H9 (cell line): ENCODE data around the gene FBN1. TPM values are rescaled to one million over a fixed set of nuclear protein-coding genes. Genes with fewer than 3 reads are reported as not detected.

Source experiments
- DNase-seq: peaks from one replicate; pipeline ENCODE4 v3.0.0-alpha.2; 2017
- H2AFZ ChIP-seq: one replicate; pipeline ENCODE4 v1.6.1; 2013; ENCODE audit warnings: mild to moderate bottlenecking, low read length, control low read depth, moderate library complexity
- H2AK5ac ChIP-seq: 2 replicates; pipeline ENCODE4 v1.6.1; 2013; ENCODE audit warnings: low read length, control low read depth, mixed read lengths; ENCODE audit not compliant: insufficient read length
- H2BK120ac ChIP-seq: one replicate; pipeline ENCODE4 v1.6.1; 2013; ENCODE audit warnings: low read depth, mild to moderate bottlenecking, low read length, control low read depth, inconsistent platforms; ENCODE audit not compliant: poor library complexity, severe bottlenecking
- H2BK12ac ChIP-seq: 2 replicates; pipeline ENCODE4 v1.6.1; 2013; ENCODE audit warnings: low read length, control low read depth, mixed read lengths, low read depth; ENCODE audit not compliant: insufficient read length
- H2BK15ac ChIP-seq: 2 replicates; pipeline ENCODE4 v1.6.1; 2013; ENCODE audit warnings: low read depth, low read length, control low read depth
- H2BK20ac ChIP-seq: one replicate; pipeline ENCODE4 v1.6.1; 2013; ENCODE audit warnings: low read depth, mild to moderate bottlenecking, low read length, control low read depth, inconsistent platforms; ENCODE audit not compliant: poor library complexity, severe bottlenecking
- H2BK5ac ChIP-seq: 2 replicates; pipeline ENCODE4 v1.6.1; 2013; ENCODE audit warnings: low read length, control low read depth, mixed read lengths; ENCODE audit not compliant: insufficient read length
- H3K14ac ChIP-seq: 2 replicates; pipeline ENCODE4 v1.6.1; 2013; ENCODE audit warnings: low read length, control low read depth; ENCODE audit not compliant: insufficient read depth
- H3K18ac ChIP-seq: 2 replicates; pipeline ENCODE4 v1.6.1; 2013; ENCODE audit warnings: low read depth, mild to moderate bottlenecking, mixed read lengths, low read length, control low read depth; ENCODE audit not compliant: insufficient read length
- H3K23ac ChIP-seq: 2 replicates; pipeline ENCODE4 v1.6.1; 2013; ENCODE audit warnings: low read length, control low read depth, mixed read lengths, low read depth; ENCODE audit not compliant: insufficient read length
- H3K23me2 ChIP-seq: 2 replicates; pipeline ENCODE4 v1.6.1; 2013; ENCODE audit warnings: low read depth, mild to moderate bottlenecking, mixed read lengths, low read length, control low read depth; ENCODE audit not compliant: insufficient read length, poor library complexity, severe bottlenecking
- H3K27ac ChIP-seq: 2 replicates; pipeline ENCODE4 v1.5.1; 2013; ENCODE audit warnings: low read length, control low read depth, mixed read lengths, low read depth; ENCODE audit not compliant: insufficient read length
- H3K27me3 ChIP-seq: 2 replicates; pipeline ENCODE4 v1.6.1; 2013; ENCODE audit warnings: low read length, control low read depth, inconsistent platforms; ENCODE audit not compliant: insufficient read depth
- H3K4ac ChIP-seq: 2 replicates; pipeline ENCODE4 v1.6.1; 2013; ENCODE audit warnings: low read depth, mild to moderate bottlenecking, control low read depth, inconsistent platforms, low read length, moderate library complexity
- H3K4me1 ChIP-seq: 2 replicates; pipeline ENCODE4 v1.6.1; 2013; ENCODE audit warnings: low read length, control low read depth, inconsistent platforms; ENCODE audit not compliant: insufficient read depth
- H3K4me2 ChIP-seq: 2 replicates; pipeline ENCODE4 v1.6.1; 2013; ENCODE audit warnings: low read length, control low read depth, mixed read lengths; ENCODE audit not compliant: insufficient read length, insufficient read depth
- H3K56ac ChIP-seq: 2 replicates; pipeline ENCODE4 v1.6.1; 2013; ENCODE audit warnings: low read depth, mild to moderate bottlenecking, mixed read lengths, low read length, control low read depth; ENCODE audit not compliant: insufficient read length
- H3K79me1 ChIP-seq: 2 replicates; pipeline ENCODE4 v1.6.1; 2013; ENCODE audit warnings: low read depth, mild to moderate bottlenecking, moderate library complexity, low read length, control low read depth, inconsistent platforms; ENCODE audit not compliant: insufficient read depth, poor library complexity, severe bottlenecking
- H3K79me2 ChIP-seq: 2 replicates; pipeline ENCODE4 v1.6.1; 2013; ENCODE audit warnings: low read length, control low read depth, inconsistent platforms; ENCODE audit not compliant: insufficient read depth
- H3K9ac ChIP-seq: 2 replicates; pipeline ENCODE4 v1.6.1; 2013; ENCODE audit warnings: low read length, control low read depth, mixed read lengths; ENCODE audit not compliant: insufficient read length; ENCODE audit errors: extremely low read depth
- H3K9me3 ChIP-seq: one replicate; pipeline ENCODE4 v1.6.1; 2013; ENCODE audit warnings: low read depth, low read length, inconsistent platforms; ENCODE audit not compliant: control insufficient read depth
- H3T11ph ChIP-seq: one replicate; pipeline ENCODE4 v1.6.1; 2013; ENCODE audit warnings: mild to moderate bottlenecking, low read length, control low read depth, inconsistent platforms
- H4K20me1 ChIP-seq: one replicate; pipeline ENCODE4 v1.6.1; 2013; ENCODE audit not compliant: control insufficient read depth, insufficient read length, insufficient read depth
- H4K5ac ChIP-seq: 2 replicates; pipeline ENCODE4 v1.6.1; 2013; ENCODE audit warnings: low read depth, mild to moderate bottlenecking, mixed read lengths, low read length, control low read depth; ENCODE audit not compliant: insufficient read length
- H4K8ac ChIP-seq: replicated peaks from 2 replicates; pipeline ENCODE4 v1.6.1; 2013; ENCODE audit warnings: low read length, control low read depth, mixed read lengths, low read depth; ENCODE audit not compliant: insufficient read length
- H4K91ac ChIP-seq: 2 replicates; pipeline ENCODE4 v1.6.1; 2013; ENCODE audit warnings: low read depth, mild to moderate bottlenecking, moderate library complexity, mixed read lengths, low read length, control low read depth; ENCODE audit not compliant: insufficient read length
- H3K27ac Mint-ChIP-seq, 3 experiments: 2 replicates in 2 of 3; 3 replicates in 1 of 3; pipeline ENCODE4 v1.8.0; 2020 to 2021; ENCODE audit warnings: mixed read lengths in 3 of 3, mild to moderate bottlenecking in 1 of 3, moderate library complexity in 1 of 3
- H3K27me3 Mint-ChIP-seq: 2 replicates; pipeline ENCODE4 v1.8.0; 2021; ENCODE audit warnings: low read depth, mild to moderate bottlenecking, moderate library complexity, mixed read lengths
- H3K36me3 Mint-ChIP-seq, 3 experiments: 2 replicates in 2 of 3; 3 replicates in 1 of 3; pipeline ENCODE4 v1.8.0; 2020 to 2021; ENCODE audit warnings: low read depth in 3 of 3, mixed read lengths in 3 of 3; ENCODE audit not compliant: insufficient read depth in 1 of 3
- H3K4me1 Mint-ChIP-seq, 2 experiments: 2 replicates each; pipeline ENCODE4 v1.8.0; 2020; ENCODE audit warnings: mixed read lengths in 2 of 2
- H3K4me3 Mint-ChIP-seq, 2 experiments: 2 replicates in 1 of 2; 3 replicates in 1 of 2; pipeline ENCODE4 v1.8.0; 2020 to 2021; ENCODE audit warnings: mild to moderate bottlenecking in 2 of 2, mixed read lengths in 2 of 2, moderate library complexity in 1 of 2
- H3K9me3 Mint-ChIP-seq, 2 experiments: 2 replicates in 1 of 2; 3 replicates in 1 of 2; pipeline ENCODE4 v1.8.0; 2020; ENCODE audit warnings: mild to moderate bottlenecking in 2 of 2, mixed read lengths in 2 of 2, moderate library complexity in 1 of 2
- CTCF ChIP-seq: fragments of 200-600 bp; sonication (generic); conservative IDR thresholded peaks from 3 replicates; pipeline ENCODE4 v1.8.0; 2021; ENCODE audit warnings: antibody characterized with exemption, mild to moderate bottlenecking
- WGBS: extraction: QIAGEN DNeasy Blood & Tissue Kit; methylation state at CpG from one replicate; pipeline ENCODE4 v1.1.7; 2013; ENCODE audit warnings: missing lambda C conversion rate, low lambda C conversion rate, mixed read lengths; ENCODE audit not compliant: insufficient read length; ENCODE audit errors: extremely low coverage; 5-methylcytosine and 5-hydroxymethylcytosine counted together
- total RNA-seq: library from RNA; stranded (reverse); gene quantifications from 2 replicates; pipeline ENCODE4 v1.2.1, GENCODE V29; 2021

FBN1 gene
- total RNA-seq, 1 experiment from 2014 or later: 3.6 TPM

GRCh38 chr15:48514103-48514816 is 131.2 kb downstream of the FBN1 start:
- no peaks in the 10 kb centered on the region for H3K9me3 ChIP-seq
- H3K27ac Mint-ChIP-seq: no peak overlapping the region
- no peak overlapping the region for H4K91ac ChIP-seq
- no peak overlapping the region for H3K4me2 ChIP-seq
- WGBS: no CpG with 5 or more reads among the region's 2 CpGs
- no peak overlapping the region for H3K23ac ChIP-seq
- no peaks in the 10 kb centered on the region; the same call in 1 of the 2 replicates for H3K4me1 ChIP-seq
- no peaks in the 10 kb centered on the region for H3K79me1 ChIP-seq
- no peak overlapping the region for H4K5ac ChIP-seq
- no peak overlapping the region for H3K4me3 Mint-ChIP-seq
- H3K27me3 Mint-ChIP-seq: no peaks in the 10 kb centered on the region
- no peak overlapping the region for H3K27ac ChIP-seq
- no peak overlapping the region for H3K4ac ChIP-seq
- H3K14ac ChIP-seq: no peak overlapping the region
- H4K20me1 ChIP-seq: no peaks in the 10 kb centered on the region
- H3K18ac ChIP-seq: no peak overlapping the region
- no peak overlapping the region for H3K9ac ChIP-seq
- no peak overlapping the region for H2BK12ac ChIP-seq
- DNase-seq: no peak
- no peak overlapping the region for H2BK120ac ChIP-seq
- H2BK15ac ChIP-seq: no peak overlapping the region
- H4K8ac ChIP-seq: no peak overlapping the region
- no peak overlapping the region for H3T11ph ChIP-seq
- no peaks in the 10 kb centered on the region for H3K79me2 ChIP-seq
- H2AK5ac ChIP-seq: no peak overlapping the region
- H3K27me3 ChIP-seq: no peaks in the 10 kb centered on the region
- no peak overlapping the region for H2BK5ac ChIP-seq
- H3K4me1 Mint-ChIP-seq: peaks cover 4 to 5% of the 10 kb centered on the region in 2 experiments
- TF ChIP-seq CTCF: no peak
- no peak overlapping the region for H2AFZ ChIP-seq
- H3K56ac ChIP-seq: no peak overlapping the region
- H3K23me2 ChIP-seq: no peaks in the 10 kb centered on the region
- no peak overlapping the region for H2BK20ac ChIP-seq
- H3K36me3 Mint-ChIP-seq: no peaks in the 10 kb centered on the region; a peak in 1 of 7 replicates
- no peaks in the 10 kb centered on the region for H3K9me3 Mint-ChIP-seq
